ENCODE data around the gene KANSL1.

DNA sequence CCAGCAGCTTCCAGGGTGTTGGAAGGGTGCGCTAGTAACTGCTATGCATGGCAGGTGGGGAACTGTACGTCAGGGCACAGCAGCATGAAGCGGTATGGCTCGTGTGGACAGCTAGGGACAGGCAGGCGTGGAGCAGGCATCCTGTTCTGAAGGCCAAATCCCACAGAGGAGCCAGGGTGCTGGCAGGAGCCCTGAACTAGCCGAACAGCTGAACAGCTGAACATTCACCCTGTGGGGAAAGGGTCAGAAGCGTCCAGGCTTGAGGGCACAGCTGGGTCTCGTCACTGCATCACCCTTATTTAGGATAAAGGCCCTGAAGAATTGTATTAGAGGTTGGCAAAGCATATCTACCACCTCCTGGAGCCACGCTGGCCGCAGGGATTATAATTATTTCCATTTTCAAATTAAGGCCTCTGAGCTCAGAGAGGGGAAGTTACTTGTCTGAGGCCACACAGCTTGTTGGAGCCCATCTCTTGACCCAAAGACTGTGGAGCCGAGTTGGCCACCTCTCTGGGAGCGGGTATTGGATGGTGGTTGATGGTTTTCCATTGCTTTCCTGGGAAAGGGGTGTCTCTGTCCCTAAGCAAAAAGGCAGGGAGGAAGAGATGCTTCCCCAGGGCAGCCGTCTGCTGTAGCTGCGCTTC is 197.5 kb downstream of the KANSL1 start:
- TF ChIP-seq, protein P1, sequence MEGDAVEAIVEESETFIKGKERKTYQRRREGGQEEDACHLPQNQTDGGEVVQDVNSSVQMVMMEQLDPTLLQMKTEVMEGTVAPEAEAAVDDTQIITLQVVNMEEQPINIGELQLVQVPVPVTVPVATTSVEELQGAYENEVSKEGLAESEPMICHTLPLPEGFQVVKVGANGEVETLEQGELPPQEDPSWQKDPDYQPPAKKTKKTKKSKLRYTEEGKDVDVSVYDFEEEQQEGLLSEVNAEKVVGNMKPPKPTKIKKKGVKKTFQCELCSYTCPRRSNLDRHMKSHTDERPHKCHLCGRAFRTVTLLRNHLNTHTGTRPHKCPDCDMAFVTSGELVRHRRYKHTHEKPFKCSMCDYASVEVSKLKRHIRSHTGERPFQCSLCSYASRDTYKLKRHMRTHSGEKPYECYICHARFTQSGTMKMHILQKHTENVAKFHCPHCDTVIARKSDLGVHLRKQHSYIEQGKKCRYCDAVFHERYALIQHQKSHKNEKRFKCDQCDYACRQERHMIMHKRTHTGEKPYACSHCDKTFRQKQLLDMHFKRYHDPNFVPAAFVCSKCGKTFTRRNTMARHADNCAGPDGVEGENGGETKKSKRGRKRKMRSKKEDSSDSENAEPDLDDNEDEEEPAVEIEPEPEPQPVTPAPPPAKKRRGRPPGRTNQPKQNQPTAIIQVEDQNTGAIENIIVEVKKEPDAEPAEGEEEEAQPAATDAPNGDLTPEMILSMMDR (conservative IDR thresholded peaks at IDR 0.05), result no peak
- no peak for TF ChIP-seq EZH2 (IDR thresholded peaks at IDR 0.05; ENCODE audit: low read depth)

All from PC-9 (cell line).